HUES64 (cell line): ENCODE results near the gene RAB26.
"Not testable (repeated sequence)": the region's sequence is repeated elsewhere in the genome, so short reads cannot be mapped to it uniquely, and the experiment has no call there.

Experiments
- H3K27ac ChIP-seq: 2 replicates; pipeline ENCODE4 v1.7.0; 2013; ENCODE audit warnings: low read depth, low read length, inconsistent platforms
- H3K27me3 ChIP-seq: 2 replicates; pipeline ENCODE4 v1.6.1; 2013; ENCODE audit warnings: mild to moderate bottlenecking, low read length; ENCODE audit not compliant: insufficient read depth
- H3K36me3 ChIP-seq: 2 replicates; pipeline ENCODE4 v1.6.1; 2013; ENCODE audit warnings: mild to moderate bottlenecking, low read length; ENCODE audit not compliant: insufficient read depth
- H3K4me1 ChIP-seq: 2 replicates; pipeline ENCODE4 v1.6.1; 2013; ENCODE audit warnings: mild to moderate bottlenecking, low read length, moderate library complexity; ENCODE audit not compliant: insufficient read depth
- H3K4me3 ChIP-seq: 2 replicates; pipeline ENCODE4 v1.5.1; 2013; ENCODE audit warnings: mild to moderate bottlenecking, low read length, moderate library complexity
- H3K9ac ChIP-seq: 2 replicates; pipeline ENCODE4 v1.6.1; 2013; ENCODE audit warnings: mild to moderate bottlenecking, low read depth, low read length
- H3K9me3 ChIP-seq: 2 replicates; pipeline ENCODE4 v1.6.1; 2013; ENCODE audit warnings: low read depth, low read length; ENCODE audit not compliant: insufficient read depth
- WGBS: fragments of 150-250, 120-280 bp; methylation state at CpG from one replicate; pipeline ENCODE4 v1.1.7; 2013; ENCODE audit warnings: missing lambda C conversion rate; 5-methylcytosine and 5-hydroxymethylcytosine counted together

RAB26 gene

GRCh38 chr16:2196162-2196980 lies 47.9 kb downstream of the RAB26 start, which contains the start of gene CASKIN1:
Gene CASKIN1 (minus strand): TSS chr16:2196605. CDS start chr16:2196432, 173 bp downstream.
- no peak within 1 kb of the TSS for H3K27ac ChIP-seq
- H3K36me3 ChIP-seq = no peaks in the 10 kb centered on the region
- H3K4me3 ChIP-seq = peak within 1 kb of the TSS; percentile 53
- H3K27me3 ChIP-seq = peaks cover 52% of the 10 kb centered on the region
- no peaks in the 10 kb centered on the region for H3K4me1 ChIP-seq
- H3K9me3 ChIP-seq = no peaks in the 10 kb centered on the region
- H3K9ac ChIP-seq = no peak within 1 kb of the TSS; the same call in 1 of the 2 replicates
- WGBS = under 1% methylated on average over 119 of the region's 129 CpGs

- Histone ChIP-seq H3K4me3 (peak overlapping the region; percentile 50), H3K27ac (no peak overlapping the region), H3K36me3 (no peaks in the 10 kb centered on the region), H3K27me3 (peaks cover 52% of the 10 kb centered on the region), H3K9ac (no peak overlapping the region; the same call in 1 of the 2 replicates), H3K4me1 (no peaks in the 10 kb centered on the region), H3K9me3 (no peaks in the 10 kb centered on the region)
- WGBS = 23% methylated on average over 31 of the region's 32 CpGs
These were observed 48.6 kb downstream of the RAB26 start for GRCh38 chr16:2196981-2197511.

GRCh38 chr16:2197765-2198164 lies 49.3 kb downstream of the RAB26 start:
- H3K27ac ChIP-seq = no peak overlapping the region
- H3K9ac ChIP-seq = no peak overlapping the region
- H3K4me1 ChIP-seq = no peaks in the 10 kb centered on the region
- no peaks in the 10 kb centered on the region for H3K36me3 ChIP-seq
- WGBS = 81% methylated on average over 6 of the region's 6 CpGs
- no peaks in the 10 kb centered on the region for H3K9me3 ChIP-seq
- H3K27me3 ChIP-seq = peaks cover 52% of the 10 kb centered on the region
- no peak overlapping the region for H3K4me3 ChIP-seq

- WGBS = 70% methylated on average over 4 of the region's 4 CpGs
- Histone ChIP-seq H3K4me3 (no peak overlapping the region), H3K4me1 (no peaks in the 10 kb centered on the region), H3K27ac (no peak overlapping the region), H3K27me3 (peaks cover 52% of the 10 kb centered on the region), H3K9me3 (no peaks in the 10 kb centered on the region), H3K9ac (no peak overlapping the region), H3K36me3 (no peaks in the 10 kb centered on the region)
These were observed 49.9 kb downstream of the RAB26 start for GRCh38 chr16:2198283-2198682.

- Histone ChIP-seq H3K4me3 (no peak overlapping the region), H3K9me3 (no peaks in the 10 kb centered on the region), H3K27me3 (peaks cover 52% of the 10 kb centered on the region), H3K27ac (no peak overlapping the region), H3K9ac (no peak overlapping the region), H3K36me3 (no peaks in the 10 kb centered on the region), H3K4me1 (no peaks in the 10 kb centered on the region)
- WGBS = 78% methylated on average over 5 of the region's 5 CpGs
These were observed 50.7 kb downstream of the RAB26 start for GRCh38 chr16:2199095-2199494.

GRCh38 chr16:2199621-2200139 lies 51.3 kb downstream of the RAB26 start:
- 76% methylated on average over 14 of the region's 14 CpGs for WGBS
- Histone ChIP-seq H3K9me3 (no peaks in the 10 kb centered on the region), H3K36me3 (no peaks in the 10 kb centered on the region), H3K9ac (no peak overlapping the region), H3K27ac (no peak overlapping the region), H3K4me1 (0 out of 2 replicates have a peak, but pooled peaks cover 2% of the 10 kb centered on the region), H3K4me3 (no peak overlapping the region), H3K27me3 (peaks cover 50% of the 10 kb centered on the region)

GRCh38 chr16:2200313-2200712 lies 51.9 kb downstream of the RAB26 start:
- peaks cover 44% of the 10 kb centered on the region for H3K27me3 ChIP-seq
- no peaks in the 10 kb centered on the region for H3K9me3 ChIP-seq
- H3K36me3 ChIP-seq = no peaks in the 10 kb centered on the region
- WGBS = 86% methylated on average over 6 of the region's 6 CpGs
- H3K27ac ChIP-seq = no peak overlapping the region
- 0 out of 2 replicates have a peak, but pooled peaks cover 4% of the 10 kb centered on the region for H3K4me1 ChIP-seq
- no peak overlapping the region for H3K9ac ChIP-seq
- H3K4me3 ChIP-seq = no peak overlapping the region

GRCh38 chr16:2203119-2203688 lies 54.8 kb downstream of the RAB26 start:
- not testable (repeated sequence) for H3K9me3 ChIP-seq, H3K27ac ChIP-seq, H3K4me1 ChIP-seq, H3K9ac ChIP-seq, H3K4me3 ChIP-seq
- peaks cover 16% of the 10 kb centered on the region for H3K36me3 ChIP-seq
- WGBS = 96% methylated on average over 5 of the region's 8 CpGs
- H3K27me3 ChIP-seq = peaks cover 22% of the 10 kb centered on the region
